Right lobe of liver (tissue), 6 donors: ENCODE results near the gene SAP130. TPM values are rescaled to one million over a fixed set of nuclear protein-coding genes. Genes with fewer than 3 reads are reported as not detected.
A peak's percentile ranks its signal among the peaks of the same experiment; 100 is the strongest.

ENCODE experiments used
- ATAC-seq, 4 donors: fragments of 200-7000 bp; cut with Tn5 transposase; one replicate each; pipeline ENCODE4 v1.9.1; 2020; ENCODE audit warnings: mild to moderate bottlenecking in 4 of 4, moderate library complexity in 4 of 4
- DNase-seq, 3 donors: peaks; one replicate each; pipeline ENCODE4 v3.0.0-alpha.2; 2020
- H3K27ac ChIP-seq, 3 donors: fragments of 200-600 bp; one replicate each; pipeline ENCODE4 v1.8.0; 2022
- H3K27me3 ChIP-seq, 2 donors: fragments of 200-600 bp; one replicate each; pipeline ENCODE4 v1.8.0; 2022
- H3K36me3 ChIP-seq, 4 donors: fragments of 200-600 bp; sonication (generic) in 1 of 4; one replicate each; pipeline versions ENCODE4 v1.5.1 to v1.8.0; 2017 to 2022; ENCODE audit warnings: control low read depth in 1 of 4
- H3K4me1 ChIP-seq, 4 donors: fragments of 200-600 bp; sonication (generic) in 1 of 4; one replicate each; pipeline versions ENCODE4 v1.5.1 to v1.8.0; 2017 to 2022; ENCODE audit warnings: control low read depth in 1 of 4
- H3K4me3 ChIP-seq, 3 donors: fragments of 200-600 bp; one replicate each; pipeline ENCODE4 v1.8.0; 2022
- H3K9me3 ChIP-seq, 4 donors: fragments of 200-600 bp; sonication (generic) in 1 of 4; one replicate each; pipeline versions ENCODE4 v1.5.1 to v1.8.0; 2017 to 2022; ENCODE audit warnings: control low read depth in 1 of 4
- POLR2A ChIP-seq: fragments of 450-650 bp; IDR thresholded peaks from one replicate; pipeline ENCODE4 v1.6.1; 2017; ENCODE audit warnings: antibody characterized with exemption, mild to moderate bottlenecking
- WGBS: methylation state at CpG from one replicate; pipeline ENCODE4 v1.1.6; 2018; ENCODE audit warnings: low coverage, low lambda C conversion rate; ENCODE audit not compliant: insufficient coverage; ENCODE audit errors: missing lambda C conversion rate; 5-methylcytosine and 5-hydroxymethylcytosine counted together
- intact Hi-C, 2 donors: fragments of 100-400 bp; cut with DNase I; formaldehyde crosslinking; loops; one replicate each; pipeline versions ENCODE4 v1.11.2 to v1.14.1; 2022
- total RNA-seq, 6 experiments: library from RNA; depleted of rRNA in 2 of 6; stranded (reverse); fragments of >200 nt in 2 of 6; fragmentation: NEBNext Ultra II Directional in 3 of 6; extraction: Animal tissue kit (Norgen Biotek cat#: 25700) in 3 of 6; gene quantifications; one replicate each; pipeline versions ENCODE4 v1.1.0 to v1.2.4, GENCODE V29; 2016 to 2023
- TF ChIP-seq, protein P1 (sequence below), 4 donors: fragments of 200-600 bp in 3 of 4; fragments of 450-650 bp in 1 of 4; IDR thresholded peaks; one replicate each; pipeline versions ENCODE4 v1.5.1 to v1.8.0; 2016 to 2022; ENCODE audit warnings: antibody characterized with exemption in 4 of 4, mild to moderate bottlenecking in 2 of 4
- donor health status: DM: no; HTN: yes; CAD: no.
- donor health status: DM: no; HTN: no; CAD: no.
- donor health status: DM: no; HTN: no; CAD: no.
- donor health status: DM: no; HTN: yes; CAD: no.
- donor health status: DM: no; HTN: yes; CAD: no.

SAP130 gene
- total RNA-seq, 6 experiments from 2014 or later, result 5.0 to 11.5 (median 9.1) TPM

DNA sequence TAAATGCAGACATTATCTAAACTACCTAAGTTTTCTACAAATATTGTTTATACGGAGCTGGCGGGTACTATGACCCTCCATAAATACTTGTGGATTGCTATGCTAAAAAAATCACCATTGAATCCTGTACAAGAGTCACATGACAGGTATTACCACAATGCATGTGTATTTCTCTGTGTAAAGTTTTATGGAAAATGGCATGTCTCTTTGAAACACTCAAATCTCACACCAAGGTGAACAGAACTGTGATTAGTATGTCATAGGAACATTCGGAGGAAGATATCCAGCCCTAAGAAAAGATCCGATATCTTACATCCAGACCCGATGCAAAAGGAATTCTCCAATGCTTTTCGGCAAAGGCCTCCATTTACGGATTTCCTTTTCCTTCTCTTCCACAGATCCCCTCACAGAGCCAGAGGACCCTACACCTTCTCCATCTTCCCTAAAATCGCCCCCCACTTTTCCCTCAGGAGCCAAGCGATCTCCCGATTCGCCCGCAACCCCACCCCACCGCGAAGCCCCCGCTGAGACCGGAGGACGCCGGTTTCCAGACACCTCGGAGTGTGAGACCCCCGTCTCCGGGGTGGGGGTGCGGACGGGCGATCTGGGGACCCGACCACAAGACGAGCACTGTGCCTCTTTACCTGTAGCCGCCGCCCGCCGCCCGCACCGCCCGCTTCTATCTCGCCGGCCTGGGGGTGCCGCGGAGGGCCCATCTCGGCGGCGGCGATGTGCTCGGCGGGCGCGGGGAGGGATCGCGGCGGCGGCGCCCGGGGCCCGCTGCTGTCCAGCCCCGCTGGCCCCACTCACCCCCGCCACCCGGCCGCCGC lies 1.2 kb downstream of the SAP130 start:
- Histone ChIP-seq H3K27me3 (no peaks in the 10 kb centered on the region), H3K4me1 (peaks cover 0 to 8% (median 0%) of the 10 kb centered on the region in 4 donors), H3K9me3 (no peaks in the 10 kb centered on the region), H3K4me3 (peak overlapping the region; percentile 51 to 95 (median 94)), H3K27ac (peak overlapping the region; percentile 26 to 89 (median 46)), H3K36me3 (no peaks in the 10 kb centered on the region)
- DNase-seq, result no peak
- WGBS, result 3% methylated on average over 28 of the region's 57 CpGs
- no peak for ATAC-seq
- intact Hi-C loops, result no loop called here
- peak; percentile 67 for TF ChIP-seq POLR2A
- TF ChIP-seq, protein P1, sequence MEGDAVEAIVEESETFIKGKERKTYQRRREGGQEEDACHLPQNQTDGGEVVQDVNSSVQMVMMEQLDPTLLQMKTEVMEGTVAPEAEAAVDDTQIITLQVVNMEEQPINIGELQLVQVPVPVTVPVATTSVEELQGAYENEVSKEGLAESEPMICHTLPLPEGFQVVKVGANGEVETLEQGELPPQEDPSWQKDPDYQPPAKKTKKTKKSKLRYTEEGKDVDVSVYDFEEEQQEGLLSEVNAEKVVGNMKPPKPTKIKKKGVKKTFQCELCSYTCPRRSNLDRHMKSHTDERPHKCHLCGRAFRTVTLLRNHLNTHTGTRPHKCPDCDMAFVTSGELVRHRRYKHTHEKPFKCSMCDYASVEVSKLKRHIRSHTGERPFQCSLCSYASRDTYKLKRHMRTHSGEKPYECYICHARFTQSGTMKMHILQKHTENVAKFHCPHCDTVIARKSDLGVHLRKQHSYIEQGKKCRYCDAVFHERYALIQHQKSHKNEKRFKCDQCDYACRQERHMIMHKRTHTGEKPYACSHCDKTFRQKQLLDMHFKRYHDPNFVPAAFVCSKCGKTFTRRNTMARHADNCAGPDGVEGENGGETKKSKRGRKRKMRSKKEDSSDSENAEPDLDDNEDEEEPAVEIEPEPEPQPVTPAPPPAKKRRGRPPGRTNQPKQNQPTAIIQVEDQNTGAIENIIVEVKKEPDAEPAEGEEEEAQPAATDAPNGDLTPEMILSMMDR (IDR thresholded peaks at IDR 0.05), result no peak

DNA sequence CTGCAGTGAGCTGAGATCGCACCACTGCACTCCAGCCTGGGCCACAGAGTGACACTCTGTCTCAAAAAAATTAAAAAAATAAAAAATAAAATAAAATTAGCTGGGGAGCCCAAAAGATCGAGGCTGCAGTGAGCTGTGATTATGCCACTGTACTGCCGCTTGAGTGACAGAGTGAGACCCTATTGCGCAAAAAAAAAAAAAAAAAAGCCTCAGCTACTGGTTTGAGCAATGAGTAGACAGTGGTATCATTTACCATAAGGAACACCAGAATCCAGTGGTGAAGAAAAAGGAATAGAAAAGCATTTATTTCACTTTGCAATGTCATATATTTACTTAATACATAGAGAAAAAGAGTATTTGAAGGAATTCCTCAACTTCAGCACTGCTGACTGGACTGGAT lies 3.0 kb downstream of the SAP130 start:
- Histone ChIP-seq H3K36me3 (no peaks in the 10 kb centered on the region), H3K4me1 (peaks cover 0 to 8% (median 0%) of the 10 kb centered on the region in 4 donors), H3K27ac (no peak overlapping the region), H3K4me3 (no peak overlapping the region), H3K27me3 (no peaks in the 10 kb centered on the region), H3K9me3 (no peaks in the 10 kb centered on the region)
- TF ChIP-seq, protein P1 (IDR thresholded peaks at IDR 0.05), result no peak
- TF ChIP-seq POLR2A, result no peak
- intact Hi-C loops, result no loop called here
- ATAC-seq (no peak), DNase-seq (no peak)
- 84% methylated on average over 4 of the region's 4 CpGs for WGBS

DNA sequence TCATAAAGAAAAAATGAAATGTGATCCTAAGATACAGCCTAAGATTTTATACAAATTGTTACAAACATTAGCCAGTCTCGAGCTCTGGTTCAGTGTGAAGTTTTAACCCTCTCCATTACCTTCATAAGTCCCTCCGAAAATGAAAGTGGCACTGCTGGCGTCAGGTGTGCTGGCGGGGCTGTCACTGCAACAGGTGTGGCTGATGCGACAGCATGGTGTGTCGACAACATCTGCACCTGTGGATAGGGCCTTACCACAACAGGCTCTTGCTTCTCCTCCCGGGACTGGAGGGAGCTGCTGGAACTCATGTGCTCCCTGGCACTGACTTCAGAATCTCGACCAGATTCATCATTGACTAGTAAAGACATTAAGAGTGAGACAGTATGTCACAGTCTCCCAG lies 10.3 kb downstream of the SAP130 start:
- no peaks in the 10 kb centered on the region for H3K9me3 ChIP-seq
- DNase-seq (no peak), ATAC-seq (no peak)
- peaks cover 0 to 56% (median 22%) of the 10 kb centered on the region in 4 donors for H3K36me3 ChIP-seq
- H3K4me1 ChIP-seq, result no peaks in the 10 kb centered on the region
- intact Hi-C loops, result no loop called here
- 81% methylated on average over 3 of the region's 8 CpGs for WGBS
- no peaks in the 10 kb centered on the region for H3K27me3 ChIP-seq
- TF ChIP-seq, protein P1 (IDR thresholded peaks at IDR 0.05), result no peak
- no peak for TF ChIP-seq POLR2A
- H3K4me3 ChIP-seq, result no peak overlapping the region
- no peak overlapping the region for H3K27ac ChIP-seq

- no peak overlapping the region for H3K27ac ChIP-seq
- H3K9me3 ChIP-seq, result no peaks in the 10 kb centered on the region
- H3K27me3 ChIP-seq, result no peaks in the 10 kb centered on the region
- TF ChIP-seq POLR2A, result no peak
- TF ChIP-seq, protein P1 (IDR thresholded peaks at IDR 0.05), result no peak
- intact Hi-C loops, result no loop called here
- H3K4me1 ChIP-seq, result no peaks in the 10 kb centered on the region
- peaks cover 0 to 65% (median 27%) of the 10 kb centered on the region in 4 donors for H3K36me3 ChIP-seq
- DNase-seq (no peak), ATAC-seq (no peak)
- H3K4me3 ChIP-seq, result no peak overlapping the region
- 100% methylated on average over 2 of the region's 2 CpGs for WGBS
These were observed 11.2 kb downstream of the SAP130 start for GRCh38 chr2:128016620-128017019.
